ENCODE data around the gene LONP2.

The LONP2 gene, protein sequence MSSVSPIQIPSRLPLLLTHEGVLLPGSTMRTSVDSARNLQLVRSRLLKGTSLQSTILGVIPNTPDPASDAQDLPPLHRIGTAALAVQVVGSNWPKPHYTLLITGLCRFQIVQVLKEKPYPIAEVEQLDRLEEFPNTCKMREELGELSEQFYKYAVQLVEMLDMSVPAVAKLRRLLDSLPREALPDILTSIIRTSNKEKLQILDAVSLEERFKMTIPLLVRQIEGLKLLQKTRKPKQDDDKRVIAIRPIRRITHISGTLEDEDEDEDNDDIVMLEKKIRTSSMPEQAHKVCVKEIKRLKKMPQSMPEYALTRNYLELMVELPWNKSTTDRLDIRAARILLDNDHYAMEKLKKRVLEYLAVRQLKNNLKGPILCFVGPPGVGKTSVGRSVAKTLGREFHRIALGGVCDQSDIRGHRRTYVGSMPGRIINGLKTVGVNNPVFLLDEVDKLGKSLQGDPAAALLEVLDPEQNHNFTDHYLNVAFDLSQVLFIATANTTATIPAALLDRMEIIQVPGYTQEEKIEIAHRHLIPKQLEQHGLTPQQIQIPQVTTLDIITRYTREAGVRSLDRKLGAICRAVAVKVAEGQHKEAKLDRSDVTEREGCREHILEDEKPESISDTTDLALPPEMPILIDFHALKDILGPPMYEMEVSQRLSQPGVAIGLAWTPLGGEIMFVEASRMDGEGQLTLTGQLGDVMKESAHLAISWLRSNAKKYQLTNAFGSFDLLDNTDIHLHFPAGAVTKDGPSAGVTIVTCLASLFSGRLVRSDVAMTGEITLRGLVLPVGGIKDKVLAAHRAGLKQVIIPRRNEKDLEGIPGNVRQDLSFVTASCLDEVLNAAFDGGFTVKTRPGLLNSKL

DNA sequence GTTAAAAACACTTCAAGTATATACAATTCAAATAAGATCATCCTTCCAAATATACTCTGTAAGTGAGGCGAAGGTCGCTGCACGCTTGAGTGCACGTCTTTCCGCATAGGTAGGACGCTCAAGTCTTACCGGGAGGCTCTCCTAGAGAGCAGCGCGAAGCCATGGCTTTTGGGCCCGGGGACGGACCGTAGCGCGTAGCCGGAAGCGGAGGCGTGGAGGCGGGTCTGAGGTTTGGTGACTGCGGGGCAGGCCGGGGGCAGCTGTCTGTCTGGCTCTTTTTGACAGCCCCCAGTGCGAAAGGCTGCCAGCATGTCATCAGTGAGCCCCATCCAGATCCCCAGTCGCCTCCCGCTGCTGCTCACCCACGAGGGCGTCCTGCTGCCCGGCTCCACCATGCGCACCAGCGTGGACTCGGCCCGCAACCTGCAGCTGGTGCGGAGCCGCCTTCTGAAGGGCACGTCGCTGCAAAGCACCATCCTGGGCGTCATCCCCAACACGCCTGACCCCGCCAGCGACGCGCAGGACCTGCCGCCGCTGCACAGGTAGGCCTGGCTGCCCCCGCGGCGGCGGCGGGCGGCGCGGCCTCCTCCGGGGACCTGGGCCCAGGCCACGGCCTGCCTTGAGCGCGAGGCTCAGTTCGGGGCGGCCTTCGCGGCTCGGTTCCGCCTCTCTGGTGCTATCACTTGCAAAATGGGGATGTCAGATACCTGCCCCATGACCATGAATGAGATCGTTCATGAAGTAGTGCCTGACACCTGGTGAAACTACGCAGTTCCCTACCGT is at the start of gene LONP2:
TSS of gene LONP2 (plus strand) at position 221 of the 783 bp plus-strand sequence. CDS start at position 310, 89 bp downstream.
- peak; percentile 59 for DNase-seq (ENCODE audit: low read depth)

DNA sequence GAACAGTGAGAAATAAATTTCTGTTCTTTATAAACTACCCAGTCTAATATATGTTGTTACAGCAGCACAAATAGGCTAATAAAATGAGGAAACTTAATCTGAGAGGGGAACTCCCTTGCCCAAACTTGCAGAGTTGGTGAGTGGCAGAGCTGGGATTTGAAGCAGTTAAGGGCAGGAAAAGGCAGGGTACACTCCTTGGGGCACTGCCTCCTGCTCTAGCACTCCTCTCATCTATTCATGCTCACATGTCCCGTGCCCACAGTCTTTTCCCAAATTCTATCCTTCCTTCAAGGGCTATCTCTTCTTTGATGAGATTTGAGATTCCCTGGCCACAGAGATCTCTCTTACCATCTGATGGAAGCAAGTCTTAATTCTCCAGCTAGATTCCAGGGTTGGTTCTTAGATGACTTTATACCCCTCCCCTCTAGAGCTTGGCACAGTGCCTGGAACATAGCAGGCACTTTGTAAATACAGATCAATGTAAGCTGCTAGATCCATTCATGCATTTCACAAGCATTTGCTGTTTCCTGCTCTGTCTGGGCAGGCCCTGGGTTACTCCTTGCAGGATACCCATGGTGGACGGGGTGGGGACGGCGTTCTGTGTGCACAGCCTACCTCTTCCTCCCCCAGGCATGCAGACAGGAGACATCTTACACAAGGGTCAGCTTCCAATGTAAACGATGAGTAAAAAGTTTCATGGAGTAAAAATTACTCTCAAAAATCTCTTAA is 49.1 kb upstream of the LONP2 start:
- no peak for DNase-seq (ENCODE audit: low read depth)

DNA sequence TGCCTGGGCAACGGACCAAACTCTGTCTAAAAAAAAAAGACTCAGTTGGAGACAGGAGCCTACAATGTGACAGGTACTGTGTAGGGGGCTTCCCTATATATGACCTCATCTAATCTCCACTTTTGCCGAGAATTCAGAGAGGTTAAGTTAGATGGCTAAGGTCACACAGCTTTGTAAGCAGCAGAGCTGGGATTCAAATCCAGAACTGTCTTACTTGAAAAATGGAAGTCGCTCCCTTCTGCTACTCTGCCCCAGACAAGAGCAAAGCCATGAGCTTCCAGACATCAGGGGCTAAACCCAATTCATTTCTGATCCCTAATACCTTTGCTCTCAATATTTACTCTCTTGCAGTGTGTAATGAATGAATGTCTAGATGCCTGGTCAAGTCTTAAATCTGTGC is 46.8 kb upstream of the LONP2 start:
- DNase-seq (ENCODE audit: low read depth) = no peak

DNA sequence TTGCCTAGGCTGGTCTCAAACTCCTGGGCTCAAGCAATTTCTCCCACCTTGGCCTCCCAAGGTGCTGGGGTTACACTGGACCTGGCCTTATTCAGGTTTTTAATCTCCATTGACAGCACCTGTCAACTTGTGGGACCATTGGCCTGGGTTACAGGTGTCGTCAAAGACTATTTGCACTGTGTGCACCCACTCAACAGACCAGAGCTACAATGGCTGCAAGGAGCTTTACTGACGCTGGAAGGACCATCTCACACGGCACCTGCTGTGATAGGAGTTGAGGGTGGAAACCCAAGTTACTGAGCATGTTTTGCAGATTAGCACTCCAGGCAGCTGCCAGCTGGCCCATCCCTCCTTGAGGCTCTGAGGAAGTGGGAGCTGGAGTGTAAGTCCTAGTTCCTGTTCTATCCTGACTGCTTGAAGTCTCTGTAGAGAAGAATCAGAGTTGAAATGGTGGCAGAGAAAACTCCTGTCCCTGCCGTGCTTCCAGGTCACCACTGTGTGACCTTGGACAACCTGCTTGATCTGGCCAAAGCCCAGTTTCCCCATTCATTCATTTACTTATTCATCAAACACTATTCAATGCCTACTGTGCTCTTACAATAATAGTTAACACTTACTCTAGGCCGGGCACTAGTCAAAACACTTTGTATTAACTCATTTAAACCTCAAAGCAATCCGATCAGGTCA is 42.4 kb upstream of the LONP2 start:
- no peak for DNase-seq (ENCODE audit: low read depth)

DNA sequence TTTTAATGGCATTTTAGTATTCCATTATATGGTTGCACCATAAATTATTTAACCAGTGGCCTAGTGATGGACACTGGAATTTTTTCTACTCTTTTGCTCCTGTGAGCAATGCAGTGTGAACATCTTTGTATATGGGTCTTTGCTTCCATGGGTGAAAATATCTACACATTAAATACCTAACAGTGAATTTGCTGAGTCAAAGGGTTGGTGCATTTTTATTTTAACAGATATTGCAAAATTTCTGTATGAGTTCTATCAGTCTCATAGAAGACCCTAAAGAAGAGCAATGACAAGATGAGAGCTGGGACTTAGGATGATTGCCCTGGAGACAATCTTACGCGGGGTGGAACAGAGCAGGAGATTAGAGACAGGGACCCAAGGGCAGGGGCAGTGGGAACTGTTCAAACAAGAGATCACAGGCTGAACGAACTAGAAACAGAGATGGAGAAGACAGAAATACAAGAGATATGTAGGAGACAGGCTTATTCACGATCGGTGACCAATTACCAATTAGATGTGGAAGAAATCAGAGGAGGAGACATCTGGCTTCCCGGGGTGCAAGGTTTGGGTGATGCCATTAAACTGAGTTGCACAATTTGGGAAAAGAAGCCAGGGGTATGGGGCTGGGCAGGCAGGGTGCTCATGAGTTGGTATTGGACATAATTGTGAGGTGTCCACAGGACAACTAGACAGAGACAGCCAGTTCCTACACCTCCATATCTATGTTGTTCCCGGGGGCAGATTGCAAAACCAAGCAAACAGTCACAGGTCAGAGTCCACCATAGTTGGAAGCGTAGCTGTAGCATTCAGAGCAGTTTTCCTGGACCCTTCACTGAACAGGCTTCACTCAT is 39.9 kb upstream of the LONP2 start:
- DNase-seq (ENCODE audit: low read depth) = no peak

DNA sequence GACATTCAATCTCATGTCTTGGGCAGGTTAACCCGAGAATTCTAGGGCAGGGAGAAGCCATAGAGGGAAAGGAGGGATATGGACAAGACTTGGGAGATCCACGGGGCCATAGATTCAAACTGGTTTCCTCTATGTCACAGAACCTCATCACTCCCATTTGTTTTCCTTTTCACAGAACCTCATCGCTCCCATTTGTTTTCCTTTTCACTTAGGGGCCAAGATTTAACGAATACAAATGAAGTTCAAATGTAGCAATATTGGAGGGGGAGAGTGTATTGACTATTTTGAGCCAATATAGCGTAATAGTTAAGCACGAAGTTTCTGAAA is 39.3 kb upstream of the LONP2 start:
- no peak for DNase-seq (ENCODE audit: low read depth)

DNA sequence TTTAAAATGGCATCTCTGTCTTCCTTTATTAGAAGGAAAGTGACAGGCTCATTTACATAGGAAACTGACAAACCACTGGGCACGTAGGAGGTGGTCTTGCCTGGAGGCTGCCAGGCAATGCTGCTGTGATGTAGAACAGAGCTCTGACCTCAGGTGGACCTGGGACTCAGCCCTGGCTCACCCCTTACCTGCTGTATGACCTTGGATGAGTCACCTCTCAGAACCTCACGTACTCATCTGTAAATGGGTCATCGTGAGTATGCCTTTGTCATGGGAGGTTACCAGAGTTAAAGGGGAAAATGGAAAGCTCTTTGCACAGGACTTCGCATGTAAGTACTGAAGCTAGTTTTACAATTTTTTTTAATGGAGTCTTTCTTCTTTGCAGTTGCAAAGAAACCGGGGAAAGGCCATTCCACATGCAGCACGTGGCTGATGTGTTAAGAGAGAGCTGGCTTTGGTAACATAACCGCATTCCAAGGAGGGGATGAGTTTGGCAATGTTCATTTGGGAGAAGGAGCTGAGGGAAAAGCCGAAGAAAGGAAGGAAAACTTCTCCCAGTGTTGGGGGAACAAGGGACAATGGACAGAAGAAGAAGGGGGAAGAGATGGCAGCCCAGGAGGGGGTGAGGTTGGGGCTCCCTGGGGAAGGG is 37.4 kb upstream of the LONP2 start:
- DNase-seq (ENCODE audit: low read depth) = no peak

DNA sequence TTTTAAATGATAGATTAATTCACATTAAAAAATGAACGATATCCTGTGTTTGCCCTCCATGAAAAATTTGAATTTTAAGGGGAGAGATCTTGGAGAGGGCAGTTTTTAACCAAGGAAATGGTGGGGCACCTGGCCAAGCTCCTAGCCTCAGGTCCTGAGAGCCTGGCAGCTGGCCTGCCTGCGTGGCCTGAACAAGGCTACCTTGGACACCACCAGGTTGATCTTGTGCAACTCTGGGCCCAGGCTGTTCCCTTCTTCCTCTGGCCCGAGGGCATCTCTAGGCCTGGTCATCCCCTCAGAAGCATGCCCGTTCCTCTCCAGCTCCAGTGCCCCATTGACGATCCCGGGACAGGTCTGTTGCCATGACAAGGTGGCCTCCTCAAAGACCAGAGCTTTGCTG is 33.4 kb upstream of the LONP2 start:
- DNase-seq (ENCODE audit: low read depth) = no peak

DNA sequence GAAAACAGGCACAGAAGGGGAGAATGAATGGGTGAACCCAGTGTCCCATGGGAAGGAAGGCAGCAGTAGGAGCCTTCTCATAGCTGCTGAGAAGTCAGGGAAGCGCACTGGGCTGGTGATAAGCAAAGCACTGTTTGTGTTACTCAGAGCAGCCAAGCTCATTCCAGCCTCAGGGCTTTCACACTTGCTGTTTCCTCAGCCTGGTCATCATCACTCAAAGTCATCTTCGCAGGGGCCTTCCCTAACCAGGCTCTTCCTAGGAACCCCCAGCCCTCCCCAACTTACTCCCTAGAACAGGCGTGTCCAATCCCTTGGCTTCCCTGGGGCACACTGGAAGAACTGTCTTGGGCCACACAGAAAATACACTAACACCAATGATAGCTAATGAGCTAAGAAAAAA is 32.1 kb upstream of the LONP2 start:
- no peak for DNase-seq (ENCODE audit: low read depth)

DNA sequence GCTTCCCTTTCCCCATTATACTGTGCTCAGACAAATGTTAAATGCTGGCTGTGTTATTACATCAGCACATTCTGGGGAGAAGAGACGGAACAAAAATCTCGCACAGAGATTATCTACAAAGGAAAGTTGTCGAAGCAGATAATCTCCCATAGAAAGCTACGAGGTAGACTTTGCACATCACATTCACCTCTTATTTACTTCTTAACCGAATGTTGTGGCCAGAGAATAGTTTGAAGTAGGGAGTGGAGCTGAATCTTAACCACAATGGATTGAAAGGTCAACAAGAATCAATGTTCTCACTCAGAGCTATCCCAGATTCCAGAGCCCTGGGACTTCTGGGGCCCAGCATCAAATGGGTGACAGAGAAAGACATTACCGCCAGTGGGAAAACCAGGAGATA is 28.4 kb upstream of the LONP2 start:
- DNase-seq (ENCODE audit: low read depth) = no peak

DNA sequence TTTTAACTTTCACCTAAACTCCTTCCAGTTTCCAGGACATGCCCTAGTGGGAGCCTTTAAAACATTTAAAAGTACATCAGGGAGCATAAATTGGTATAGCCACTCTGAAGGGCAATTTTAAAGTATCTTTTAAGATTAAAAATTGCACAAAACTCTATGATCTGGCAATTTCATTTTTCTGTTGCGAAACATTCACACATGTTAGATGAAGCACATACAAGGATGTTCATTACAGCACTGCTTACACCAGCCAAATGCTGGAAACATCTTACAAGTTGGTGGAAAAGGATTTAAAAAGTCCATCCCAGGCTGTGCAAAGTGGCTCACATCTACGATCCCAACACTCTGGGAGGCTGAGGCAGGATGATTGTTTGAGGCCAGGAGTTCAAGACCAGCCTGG is 26.4 kb upstream of the LONP2 start:
- no peak for DNase-seq (ENCODE audit: low read depth)

DNA sequence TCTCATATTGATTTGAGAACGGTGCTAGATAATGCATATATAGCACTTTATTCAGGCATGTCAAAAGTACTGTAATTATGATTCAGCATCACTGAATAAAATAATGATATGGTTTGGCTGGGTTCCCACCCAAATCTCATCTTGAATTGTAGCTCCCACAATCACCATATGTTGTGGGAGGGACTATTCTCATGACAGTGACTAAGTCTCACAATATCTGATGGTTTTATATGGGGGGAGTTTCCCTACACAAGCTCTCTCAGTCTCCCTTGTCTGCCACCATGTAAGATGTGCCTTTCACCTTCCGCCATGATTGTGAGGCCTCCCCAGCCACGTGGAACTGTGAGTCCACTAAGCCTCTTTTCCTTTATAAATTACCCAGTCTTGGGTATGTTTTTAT is 25.6 kb upstream of the LONP2 start:
- no peak for DNase-seq (ENCODE audit: low read depth)

DNA sequence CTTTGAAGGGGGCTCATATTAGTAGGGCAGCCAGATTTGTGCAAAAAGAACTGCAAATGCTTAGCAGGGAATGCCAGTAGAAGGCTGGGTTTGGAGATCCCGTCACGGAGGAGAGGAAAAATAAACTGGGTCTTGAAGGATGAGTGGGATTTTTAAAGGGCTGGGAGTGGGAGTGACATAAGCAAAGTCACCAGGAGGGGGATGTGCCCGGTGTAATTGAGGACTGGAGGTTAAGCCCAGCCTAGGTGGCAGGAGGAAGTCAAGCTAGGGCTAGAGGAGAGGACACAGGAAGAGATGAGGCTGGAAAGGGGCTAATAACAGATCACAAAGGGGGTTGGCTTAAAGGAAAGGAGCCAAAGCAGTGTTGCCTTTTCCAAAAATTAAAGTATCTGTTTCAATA is 23.2 kb upstream of the LONP2 start:
- no peak for DNase-seq (ENCODE audit: low read depth)

DNA sequence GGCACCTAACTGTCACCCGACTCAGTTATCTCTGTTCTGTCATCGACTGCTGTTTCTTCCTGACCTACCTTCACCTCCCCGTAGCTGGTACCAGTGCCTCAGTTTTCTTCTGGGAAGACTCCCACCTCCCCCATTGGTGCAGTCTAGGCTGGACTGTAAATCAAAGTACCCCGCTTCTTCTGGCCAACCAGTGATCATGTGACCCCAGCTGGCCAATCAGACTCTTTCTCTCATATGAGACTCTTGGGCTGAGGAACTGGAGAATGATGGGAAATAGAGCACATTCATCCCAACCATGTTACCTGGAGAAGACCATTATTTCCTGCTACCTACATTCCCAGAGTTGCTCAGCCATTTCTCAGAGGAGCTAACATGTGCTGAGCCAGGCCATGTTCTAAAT is 20.6 kb upstream of the LONP2 start:
- DNase-seq (ENCODE audit: low read depth) = no peak

DNA sequence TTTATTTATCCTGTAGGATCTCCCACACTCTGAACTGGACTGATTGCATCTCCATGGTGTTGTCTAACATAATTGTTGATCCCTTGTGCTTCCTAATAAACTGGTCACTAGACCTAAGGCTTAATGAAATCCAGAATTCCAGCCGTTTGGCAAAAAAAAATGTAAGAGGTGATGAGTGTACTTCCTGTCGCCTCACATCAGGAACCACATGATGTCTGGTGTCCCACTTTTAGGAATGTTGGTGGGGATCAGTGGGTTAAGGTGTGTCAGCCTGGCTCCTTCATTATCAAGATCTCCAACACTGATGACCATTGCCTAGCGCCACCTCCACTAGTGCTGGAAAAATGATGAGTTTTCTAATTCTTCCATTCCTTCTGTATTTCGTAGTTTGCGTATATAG is 18.6 kb upstream of the LONP2 start:
- no peak for DNase-seq (ENCODE audit: low read depth)

DNA sequence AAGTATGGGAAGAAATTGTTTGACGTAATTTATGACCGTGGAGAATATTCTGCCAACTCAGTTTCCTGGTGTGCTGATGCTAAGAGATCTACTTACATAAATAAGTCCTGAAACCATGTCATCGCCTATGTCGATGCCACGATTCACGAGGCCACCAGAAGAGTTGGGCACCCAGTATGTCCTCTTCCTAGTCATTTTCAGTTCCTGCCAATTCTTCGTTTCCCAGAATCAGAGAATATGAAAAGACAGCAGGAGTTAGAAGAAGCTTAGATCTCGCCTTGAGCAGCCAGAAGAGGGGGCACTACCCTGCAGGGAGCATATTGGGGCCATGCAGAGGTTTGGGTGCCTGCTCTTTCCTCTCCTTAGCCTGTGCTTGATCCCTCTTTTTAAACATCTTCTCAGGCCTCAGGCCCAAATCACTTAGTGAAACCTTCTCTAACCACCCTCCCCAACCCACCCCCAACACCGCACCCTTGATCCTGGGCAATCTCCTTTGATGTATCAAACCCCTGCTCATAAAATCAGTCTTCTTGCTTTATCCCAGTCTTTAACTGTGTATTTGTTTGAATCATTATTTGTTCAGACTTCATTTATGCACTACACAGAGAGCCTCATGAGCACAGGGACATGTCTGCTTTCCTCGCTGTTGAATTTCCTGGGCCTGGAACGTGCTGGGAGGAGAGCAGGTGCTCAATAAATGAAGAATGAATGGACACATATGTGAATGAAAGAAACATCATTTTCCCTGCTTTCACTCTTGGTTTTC is 12.2 kb upstream of the LONP2 start:
- DNase-seq (ENCODE audit: low read depth) = no peak

DNA sequence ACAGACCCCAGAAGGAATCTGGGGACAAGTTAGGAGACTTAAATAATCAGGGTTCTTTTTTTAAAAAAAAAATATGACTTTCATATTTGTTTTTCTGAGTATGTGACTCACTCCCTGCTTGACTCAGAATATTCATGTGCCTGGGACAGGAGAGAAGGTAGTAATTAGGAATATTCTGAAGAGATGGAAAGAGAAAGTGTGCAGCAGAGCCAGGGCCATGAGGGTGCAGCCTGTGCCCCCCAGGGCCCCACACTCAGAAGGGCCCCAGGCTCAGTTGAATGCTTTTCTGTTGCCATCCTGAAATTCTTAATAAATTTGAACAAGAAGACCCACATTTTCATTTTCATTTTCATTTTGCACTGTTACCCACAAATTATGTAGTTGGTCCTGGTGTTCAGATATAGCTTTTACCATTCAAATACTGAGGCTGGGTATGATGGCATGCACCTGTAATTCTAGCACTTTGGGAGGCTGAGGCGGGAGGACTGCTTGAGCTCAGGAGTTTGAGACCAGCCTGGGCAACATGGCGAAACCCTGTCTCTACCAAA is 11.5 kb upstream of the LONP2 start:
- no peak for DNase-seq (ENCODE audit: low read depth)

DNA sequence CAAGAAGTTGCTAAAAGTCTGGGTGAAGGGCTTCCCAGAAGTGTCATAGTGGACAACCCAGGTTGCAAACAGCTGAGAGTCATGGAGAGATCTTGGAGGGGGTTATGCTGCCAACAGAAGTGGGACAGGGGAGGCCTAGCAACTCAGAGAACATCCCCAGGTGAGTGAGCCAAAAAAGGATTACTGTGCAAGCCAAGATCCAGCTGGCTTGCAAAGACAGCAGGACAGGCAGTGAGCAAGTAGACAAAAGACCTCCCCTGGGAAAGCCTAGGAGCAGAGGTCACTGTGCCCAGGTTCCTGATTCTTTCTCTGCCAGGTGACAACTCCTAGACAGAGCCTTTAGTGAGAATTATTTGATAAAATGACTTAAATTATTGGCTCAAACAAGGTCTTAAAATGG is 9.5 kb upstream of the LONP2 start:
- no peak for DNase-seq (ENCODE audit: low read depth)

DNA sequence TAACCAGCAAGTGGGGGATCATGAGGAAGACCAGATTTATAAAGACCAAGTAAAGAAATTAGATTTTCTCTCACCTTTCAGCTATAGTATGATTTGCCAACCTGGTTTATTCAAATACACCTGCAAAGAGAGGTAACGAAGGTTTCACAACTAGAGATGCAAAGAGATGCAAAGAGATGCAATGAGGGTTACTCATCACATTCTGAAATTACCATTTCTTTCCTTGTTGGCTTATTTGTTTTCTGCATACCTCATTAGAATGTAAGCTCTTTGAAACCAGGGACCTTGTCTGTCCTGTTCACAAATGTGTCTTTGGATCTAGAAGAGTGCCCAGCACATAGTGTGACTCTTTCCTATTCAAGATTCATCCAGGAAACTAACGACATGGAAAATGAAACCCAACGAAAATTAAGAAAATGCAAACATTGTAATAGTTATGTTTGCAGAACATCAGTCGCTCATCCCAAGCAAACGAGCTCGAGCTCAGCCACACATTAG is 9.0 kb upstream of the LONP2 start:
- no peak for DNase-seq (ENCODE audit: low read depth)

All from CMK (cell line).